ENCODE data around the gene BTBD3.

Gene BTBD3

DNA sequence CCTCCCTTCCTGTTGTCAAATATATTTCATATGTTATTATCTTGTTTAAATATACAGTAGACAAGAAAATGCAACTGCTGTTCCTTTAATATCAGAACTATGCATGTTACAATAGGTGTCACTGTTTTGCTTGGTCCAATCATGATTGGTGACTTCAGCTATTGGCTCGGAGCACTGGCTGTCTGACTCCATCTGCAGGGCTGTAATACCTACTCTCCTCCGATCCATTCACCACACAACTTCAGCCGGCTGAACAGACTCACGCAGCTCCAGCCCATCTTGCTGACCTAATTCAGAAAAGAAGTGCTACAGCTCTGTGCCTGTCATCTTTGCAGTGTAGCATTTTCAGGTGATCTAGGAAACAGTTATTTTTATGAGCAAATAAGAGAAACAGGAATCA lies at the start of gene BTBD3:
TSS of gene BTBD3 (plus strand) at position 231 of the 400 bp plus-strand sequence. CDS start 383 bp downstream, outside the sequence.
- peak; percentile 95 for DNase-seq

DNA sequence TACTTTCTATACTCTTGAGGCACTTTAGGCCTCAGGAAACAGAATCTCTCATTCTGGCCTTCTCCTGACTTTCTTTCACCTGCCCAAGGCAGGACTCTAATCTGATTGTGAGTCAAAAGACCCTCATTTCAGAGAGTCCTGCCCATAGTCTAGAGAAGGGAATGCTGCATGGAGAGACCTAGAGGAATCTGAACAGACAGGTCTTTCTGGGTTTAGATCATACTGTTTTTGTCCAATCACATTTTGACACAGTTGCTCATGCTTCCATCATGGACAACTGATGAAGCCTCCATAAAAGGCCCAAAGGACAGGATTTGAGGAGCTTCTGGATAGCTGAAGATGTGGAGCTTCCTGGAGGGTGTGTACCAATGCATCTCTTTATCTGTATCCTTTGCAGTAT lies 48.1 kb upstream of the BTBD3 start:
- no peak for DNase-seq

DNA sequence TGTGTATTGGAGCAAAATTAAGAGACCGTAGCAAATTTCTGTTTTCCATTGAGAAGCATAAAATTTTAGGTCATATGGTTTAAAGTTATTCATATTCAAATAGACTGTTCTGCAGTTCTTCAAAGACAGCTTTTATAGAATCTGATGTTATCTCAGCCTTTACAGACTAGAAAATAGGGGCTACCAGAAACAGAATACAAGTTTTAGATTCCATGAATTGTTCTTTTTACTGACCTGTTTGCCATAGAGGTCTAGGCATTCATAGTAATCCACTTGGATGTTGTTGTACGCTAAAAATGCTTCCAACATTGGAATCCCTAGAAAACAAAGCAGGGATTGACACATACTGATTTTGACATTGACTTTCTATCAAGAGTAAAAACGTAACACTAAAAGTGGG lies 47.3 kb upstream of the BTBD3 start:
- no peak for DNase-seq

DNA sequence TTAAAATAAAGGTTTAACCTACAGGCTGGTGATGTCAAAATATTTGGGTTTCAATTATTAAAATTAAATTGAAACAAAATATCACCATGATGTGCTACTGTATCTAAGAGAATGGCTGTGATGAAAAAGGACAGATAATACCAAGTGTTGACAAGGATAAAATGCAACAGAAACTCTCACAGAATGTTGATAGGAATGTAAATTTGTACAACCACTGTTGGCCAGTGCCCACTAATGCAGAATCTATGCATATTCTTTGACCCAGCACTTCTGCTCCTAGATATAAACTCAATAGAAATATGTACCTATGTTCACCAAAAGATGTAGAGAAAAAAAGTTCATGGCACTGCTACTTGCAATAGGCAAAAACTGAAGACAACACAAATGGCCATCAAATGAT lies 41.1 kb upstream of the BTBD3 start:
- no peak for DNase-seq

DNA sequence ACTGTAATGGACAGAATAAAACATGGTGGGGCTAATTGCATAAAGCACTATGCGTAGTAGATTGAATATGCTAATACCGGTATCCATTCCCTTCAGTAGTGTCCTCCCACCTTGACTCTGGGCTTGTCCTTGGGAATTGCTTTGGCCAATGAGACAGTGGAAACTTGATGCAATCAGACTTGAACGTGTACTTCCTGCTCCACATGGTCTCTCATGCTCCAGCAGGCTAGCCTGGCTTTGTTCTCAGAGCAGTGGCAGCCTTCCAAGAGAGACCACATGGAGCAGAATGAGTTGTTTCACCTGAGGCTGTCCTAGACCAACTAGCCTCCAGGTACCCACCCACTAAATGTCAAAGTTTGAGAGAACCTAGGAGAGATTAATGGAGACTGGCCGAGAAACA lies 37.0 kb upstream of the BTBD3 start:
- no peak for DNase-seq

DNA sequence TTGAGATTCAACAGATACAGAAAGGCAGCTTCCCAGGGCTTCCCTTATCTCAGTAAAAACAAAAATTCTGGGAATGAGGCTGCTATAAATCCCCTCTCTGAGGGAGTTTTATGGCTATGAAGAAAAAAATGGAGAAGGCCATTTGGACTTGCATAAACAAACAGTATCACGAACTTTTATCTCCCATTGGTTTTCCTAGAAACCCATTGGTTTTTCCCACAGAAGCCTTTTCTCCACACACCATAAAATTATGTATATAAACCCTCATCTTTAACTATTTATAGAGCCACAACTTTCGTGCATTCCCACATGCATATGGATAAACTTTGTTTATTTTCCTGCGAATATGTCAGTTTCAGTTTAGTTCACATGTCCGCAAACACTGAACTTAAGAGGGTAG lies 36.2 kb upstream of the BTBD3 start:
- DNase-seq: no peak

DNA sequence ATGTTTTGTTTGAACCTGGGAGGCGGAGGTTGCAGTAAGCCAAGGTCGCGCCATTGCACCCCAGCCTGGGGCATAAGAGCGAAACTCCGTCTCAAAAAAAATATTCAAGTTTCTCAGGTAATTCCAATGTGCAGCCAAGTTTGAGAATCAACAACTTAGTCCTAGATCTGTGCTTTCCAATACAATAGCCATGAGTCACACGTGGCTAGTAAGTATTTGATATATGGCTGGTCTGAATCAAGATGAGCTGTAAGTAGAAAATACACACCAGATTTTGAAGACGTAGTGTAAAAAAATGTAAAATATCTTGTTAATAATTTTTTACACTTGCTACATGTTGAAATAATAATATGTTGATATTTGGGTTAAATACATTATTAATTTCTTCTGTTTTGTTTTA lies 35.0 kb upstream of the BTBD3 start:
- DNase-seq: no peak

DNA sequence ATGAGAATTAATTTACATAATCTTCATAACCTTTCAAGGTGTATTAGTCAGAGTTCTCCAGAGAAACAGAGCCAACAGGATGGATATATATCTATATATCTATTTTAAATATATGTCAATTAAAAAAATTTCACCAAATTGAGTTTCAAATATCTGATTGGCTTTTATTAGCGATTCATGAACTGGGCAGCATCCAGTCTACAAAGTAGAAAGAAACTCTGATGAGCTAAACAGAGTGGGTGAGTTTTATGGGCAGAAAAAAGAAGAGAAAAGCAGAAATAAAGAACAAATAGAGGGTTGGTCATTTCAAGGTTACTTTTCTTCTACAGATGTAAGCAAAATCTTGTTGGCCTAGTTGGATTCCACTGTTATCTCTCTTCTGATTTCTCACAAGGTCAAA lies 29.0 kb upstream of the BTBD3 start:
- DNase-seq: no peak

DNA sequence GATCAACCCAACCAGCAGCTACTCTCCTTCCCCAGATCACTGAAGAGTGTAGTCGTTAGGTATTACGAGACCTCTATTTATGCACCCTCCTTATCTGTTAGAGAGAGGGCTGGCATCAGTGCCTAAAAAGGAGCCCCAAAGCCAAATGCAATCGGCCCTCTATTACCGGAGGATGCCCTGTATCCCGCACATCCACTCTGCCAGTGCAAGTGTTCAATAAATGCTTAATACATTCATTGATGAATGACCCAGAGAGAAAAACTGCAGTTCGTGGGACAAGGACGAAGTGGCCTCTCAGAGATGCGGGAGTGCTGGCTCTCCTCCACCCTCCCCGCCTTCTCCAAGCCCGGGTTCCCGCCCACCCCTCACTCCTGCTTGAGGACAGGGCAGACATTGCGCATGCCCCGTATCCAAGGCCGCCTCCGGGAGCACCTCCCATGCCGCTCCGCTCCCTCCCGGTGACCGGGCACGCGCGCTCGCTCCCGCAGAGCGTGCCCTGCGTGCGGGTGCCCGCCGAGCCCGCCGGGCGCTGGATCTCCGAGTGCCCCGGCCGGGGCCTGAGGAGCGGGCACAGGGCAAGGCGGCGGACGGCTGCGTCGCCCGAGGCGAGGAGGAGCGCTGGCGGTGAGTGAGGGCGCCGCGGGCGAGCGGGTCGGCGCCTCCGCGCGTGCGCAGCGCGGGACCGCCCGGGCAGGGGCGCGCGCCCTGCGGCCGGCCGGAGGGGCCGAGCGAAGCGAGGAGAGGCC lies 27.2 kb upstream of the BTBD3 start:
- peak; percentile 98 for DNase-seq

DNA sequence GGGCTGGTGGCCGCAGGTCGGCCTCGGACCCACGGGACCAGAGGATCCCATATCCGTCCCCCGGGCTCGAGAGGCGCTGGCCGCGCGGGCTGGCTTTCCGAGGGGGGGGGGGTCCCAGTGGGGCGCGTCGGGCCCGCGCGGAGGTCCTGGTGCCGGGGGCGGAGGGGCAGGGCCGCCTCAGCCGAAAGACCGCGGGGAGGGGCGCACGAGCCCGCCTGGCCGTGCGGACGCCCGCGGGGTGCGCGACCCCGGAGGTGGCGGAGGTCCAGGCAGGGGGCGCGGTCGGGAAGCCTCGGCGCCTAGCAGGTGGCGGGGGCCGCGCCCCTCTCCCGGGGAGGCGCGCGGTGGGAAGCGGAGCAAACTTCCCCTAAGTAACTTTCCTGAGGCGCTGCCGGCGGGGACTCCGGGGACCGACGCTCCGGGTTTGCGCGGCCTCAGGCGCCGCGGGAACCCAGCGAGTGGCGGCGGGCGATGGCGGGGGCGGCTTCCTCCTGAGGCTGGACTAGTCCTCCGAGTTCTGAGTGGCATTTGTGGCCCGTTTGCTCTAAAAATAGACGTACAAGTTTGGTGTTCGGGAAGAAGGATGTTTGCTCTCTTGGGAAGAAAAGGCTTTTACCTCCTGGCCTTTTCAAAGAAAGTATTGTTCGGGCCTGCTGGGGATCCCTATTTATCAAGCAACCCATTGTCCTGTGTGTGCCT lies 26.5 kb upstream of the BTBD3 start:
- DNase-seq: peak; percentile 69

DNA sequence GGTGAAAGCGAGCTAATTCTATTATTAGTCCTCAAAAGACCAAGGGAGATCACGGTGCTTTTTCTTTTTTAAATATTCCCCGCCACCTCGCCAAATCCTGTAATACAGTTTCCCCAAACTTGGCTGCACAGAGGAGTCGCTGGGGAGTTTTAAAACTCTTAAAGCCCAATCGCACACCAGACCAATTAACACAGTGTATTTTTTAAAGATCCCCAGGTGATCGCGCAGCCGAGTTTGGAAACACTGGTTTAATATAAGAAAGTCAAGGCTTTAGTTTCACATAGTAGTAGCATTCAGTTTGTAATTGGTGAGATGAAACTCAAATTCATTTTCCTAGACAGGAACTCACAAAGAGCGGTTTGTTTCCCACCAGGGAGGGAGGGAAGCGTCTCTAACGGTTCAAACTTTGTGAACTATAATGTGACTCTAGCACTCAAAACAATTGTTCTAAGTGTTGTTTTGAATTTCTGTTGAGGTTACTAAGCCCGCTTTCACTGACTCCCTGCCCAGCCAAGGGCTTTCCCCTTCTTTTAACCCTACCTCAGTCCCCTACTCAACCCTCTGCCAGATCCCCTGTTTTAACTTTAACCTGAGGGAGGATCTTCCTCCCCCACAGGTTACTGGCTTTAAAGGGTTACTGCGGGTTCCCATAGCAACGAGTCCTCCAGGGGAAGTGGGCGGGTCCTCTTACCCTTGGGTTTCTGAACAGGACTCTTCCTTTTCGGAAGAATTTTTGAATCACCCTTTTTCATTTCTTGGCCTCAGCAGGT lies 25.7 kb upstream of the BTBD3 start:
- DNase-seq: peak; percentile 97

DNA sequence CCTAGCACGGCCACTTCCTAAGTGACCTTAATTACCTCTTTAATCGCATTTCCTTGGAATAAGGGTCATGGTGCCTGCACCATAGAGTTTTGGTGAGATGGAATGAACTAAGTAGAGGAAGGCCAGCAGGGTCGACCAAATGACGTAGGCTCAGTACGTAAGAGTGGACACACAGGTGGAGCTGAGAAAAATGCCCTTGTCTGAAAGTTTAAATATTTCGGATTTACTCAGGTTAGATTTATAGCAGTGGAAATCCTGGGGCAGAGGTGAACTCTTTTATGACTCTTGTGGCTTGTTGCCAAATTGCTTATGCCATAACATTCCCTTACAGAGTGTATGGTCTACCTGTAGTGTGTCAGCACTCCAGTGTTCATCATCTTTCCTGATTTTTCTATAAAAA lies 23.6 kb upstream of the BTBD3 start:
- DNase-seq: peak; percentile 85

DNA sequence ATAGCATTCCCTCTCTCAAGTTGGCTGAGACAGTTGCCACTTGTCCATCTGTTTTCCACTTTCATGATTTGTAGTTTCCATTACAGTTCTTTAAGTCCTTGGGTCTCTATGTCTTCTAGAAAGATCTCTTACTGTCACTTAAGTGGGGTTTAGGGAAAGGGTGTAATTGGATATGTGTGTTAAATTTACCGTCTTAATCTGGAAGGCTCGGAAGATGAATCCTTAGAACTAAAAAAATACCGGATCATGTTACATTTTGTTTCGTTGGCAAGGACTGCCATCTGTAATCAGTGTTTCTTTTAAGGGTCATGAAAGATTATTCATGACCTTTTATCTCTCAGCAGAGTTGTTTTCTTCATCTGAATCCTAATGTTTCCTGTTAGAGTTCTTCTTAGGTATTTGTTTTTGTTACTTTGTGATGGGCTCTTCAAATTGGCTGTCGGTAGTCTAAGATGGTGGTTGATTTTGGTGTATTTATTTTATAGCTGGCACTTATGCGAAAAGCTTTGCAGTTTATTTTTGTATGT lies 21.8 kb upstream of the BTBD3 start:
- DNase-seq: peak; percentile 91

DNA sequence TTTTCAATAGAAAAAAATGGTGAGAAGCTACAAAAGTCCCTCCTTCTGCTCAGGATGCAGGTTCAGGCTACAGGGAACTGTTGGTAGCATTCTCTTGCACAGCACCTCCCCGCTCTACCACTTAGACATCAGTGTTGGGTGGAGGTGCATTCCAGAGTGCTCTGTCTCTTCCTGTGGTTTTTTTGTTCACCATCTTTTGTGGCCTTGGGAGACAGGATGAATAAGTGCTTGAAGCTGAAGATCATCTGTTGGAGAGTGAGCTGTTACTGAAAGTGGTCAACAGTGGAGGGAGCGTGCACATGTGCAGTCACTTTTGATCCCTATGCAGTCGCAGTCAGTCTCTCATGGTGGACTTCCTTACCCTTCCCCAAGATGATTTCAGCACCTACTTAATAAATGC lies 16.6 kb upstream of the BTBD3 start:
- DNase-seq: no peak

DNA sequence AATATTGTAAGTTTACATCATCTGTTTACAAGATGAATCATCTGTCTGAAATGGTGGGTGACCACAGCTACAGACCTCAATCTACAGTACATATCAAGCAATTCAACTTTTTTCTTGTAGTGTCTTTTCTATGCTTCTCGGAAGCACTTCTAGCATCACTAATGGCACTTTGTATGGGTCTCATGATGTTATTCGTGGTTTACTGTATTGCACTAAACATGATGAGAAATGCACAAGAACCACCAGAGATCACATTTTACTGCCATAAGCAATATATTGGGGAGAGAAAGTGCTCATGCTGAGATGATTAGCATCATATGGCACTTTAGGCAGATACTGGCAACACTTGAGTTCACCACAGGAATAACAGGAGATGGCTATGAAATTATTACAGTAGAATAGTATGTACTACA lies 15.4 kb upstream of the BTBD3 start:
- no peak for DNase-seq

DNA sequence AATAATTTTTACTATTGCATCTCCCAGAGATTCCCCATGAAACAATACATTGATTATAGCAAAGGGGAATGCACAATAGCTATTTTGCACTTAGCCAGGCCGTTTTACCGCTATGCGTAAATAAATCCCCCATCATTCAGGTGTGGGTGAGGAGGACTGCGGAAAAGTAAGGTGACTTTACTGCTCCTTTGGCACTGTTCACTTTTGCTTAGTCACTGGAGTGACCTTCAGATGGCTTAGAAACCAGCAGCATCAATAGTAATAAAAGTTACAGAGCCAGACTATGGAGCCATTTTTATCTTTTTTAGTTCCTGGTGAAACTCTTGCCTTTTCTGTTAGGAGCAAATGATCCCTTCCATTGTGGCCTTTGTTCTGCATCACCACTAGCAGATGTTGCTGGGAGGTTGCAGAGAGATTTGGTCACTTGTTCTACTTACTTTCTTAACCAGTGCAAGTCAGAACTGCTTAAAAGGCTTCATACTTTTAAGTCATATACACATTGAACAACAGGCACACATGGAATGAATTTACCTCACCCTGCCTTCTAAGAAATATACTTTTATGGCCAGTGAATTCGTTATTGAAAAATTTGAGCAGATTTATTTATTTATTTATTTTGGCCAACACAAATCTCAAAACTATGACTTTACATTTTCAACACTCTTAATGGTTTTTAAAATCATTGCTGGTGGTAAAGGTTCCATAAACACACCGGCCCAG lies 12.1 kb upstream of the BTBD3 start:
- DNase-seq: peak; percentile 24

DNA sequence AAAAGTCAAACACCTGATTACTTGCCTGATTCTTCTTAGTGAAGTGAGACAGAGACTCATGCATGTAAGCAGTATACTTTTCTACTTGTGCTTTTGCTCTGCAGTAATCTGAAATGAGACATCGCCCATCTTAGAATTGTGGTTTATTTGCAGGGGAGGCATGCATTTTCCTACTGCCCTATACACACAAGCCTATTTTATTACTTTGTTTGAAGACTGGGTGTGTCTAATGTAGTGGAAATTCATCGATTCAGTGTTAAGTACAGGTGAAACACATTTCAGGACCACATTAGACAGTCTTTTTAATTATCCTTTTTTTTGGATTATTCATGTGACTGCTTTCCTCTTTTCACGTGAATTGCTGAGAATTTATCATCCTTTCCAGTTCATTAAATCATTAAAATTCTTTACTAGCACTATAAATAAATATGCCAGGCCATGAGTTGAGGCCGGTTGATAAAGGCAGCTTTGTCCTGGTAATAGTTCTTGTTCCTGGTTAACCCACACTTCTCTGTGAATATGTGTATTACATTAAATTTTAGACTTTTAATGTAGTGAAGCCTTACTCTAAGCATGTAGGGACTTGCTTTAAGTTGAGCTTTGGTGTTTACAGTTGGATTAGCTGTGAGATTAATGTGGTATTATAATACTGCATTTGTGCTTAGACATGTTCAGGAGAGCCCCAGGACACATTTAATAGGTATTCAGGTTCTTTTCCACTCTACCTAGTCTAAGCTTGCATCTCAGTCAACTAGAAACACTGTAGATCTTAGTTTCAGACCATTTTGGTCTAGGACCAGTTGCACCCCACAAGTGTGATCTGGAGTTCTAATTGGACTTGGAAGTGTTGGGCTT lies 10.8 kb upstream of the BTBD3 start:
- peak; percentile 50 for DNase-seq

DNA sequence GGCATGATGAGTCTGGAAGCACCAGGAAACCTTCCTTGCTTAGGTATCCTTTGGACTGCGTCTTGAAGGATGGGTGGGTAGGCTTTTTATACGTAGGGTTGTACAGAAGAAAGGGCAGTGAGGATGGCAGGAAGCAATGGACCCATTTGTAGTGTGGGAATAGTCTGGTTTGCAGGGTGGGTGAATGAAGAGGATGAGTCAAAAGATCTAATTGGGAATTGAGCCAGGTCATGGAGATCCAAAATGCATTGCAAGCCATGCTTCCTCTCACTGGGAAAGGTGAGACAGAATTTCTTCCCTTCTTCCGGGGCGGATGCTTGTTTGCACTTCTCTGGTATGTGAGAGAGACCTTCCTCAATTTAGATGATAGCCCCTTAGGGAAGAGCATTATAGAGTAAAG lies 10.1 kb upstream of the BTBD3 start:
- DNase-seq: no peak

DNA sequence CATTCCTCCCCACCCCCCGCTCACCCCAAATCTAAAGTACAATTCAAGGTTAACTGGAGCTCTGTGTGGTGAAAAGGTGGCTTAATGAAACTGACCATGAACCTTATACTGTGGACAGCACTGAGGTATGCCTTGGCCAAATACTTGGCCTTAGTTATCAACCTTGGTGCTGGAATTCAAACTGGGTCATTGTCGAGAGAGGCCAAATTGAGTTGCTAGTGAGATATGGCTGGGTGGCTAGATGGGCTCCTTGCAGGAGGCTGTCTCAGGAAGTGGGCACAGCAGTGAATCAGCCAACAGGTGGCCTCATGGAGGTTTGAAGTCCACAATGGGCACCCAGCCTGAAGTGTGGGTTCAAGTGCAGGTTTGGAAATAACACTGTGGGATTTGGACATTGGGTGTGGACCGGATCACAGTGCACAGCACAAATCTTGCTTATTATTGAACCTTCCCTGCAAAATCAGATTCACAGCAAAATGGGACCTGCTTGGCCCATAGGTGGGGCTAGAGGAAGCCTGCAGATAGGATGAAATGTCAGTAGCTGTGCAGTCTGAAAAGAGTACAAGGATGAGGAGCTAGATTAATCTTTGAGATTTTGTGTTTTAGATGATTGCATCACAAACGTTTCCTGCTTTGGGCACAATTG lies 5.6 kb upstream of the BTBD3 start:
- DNase-seq: peak; percentile 58

DNA sequence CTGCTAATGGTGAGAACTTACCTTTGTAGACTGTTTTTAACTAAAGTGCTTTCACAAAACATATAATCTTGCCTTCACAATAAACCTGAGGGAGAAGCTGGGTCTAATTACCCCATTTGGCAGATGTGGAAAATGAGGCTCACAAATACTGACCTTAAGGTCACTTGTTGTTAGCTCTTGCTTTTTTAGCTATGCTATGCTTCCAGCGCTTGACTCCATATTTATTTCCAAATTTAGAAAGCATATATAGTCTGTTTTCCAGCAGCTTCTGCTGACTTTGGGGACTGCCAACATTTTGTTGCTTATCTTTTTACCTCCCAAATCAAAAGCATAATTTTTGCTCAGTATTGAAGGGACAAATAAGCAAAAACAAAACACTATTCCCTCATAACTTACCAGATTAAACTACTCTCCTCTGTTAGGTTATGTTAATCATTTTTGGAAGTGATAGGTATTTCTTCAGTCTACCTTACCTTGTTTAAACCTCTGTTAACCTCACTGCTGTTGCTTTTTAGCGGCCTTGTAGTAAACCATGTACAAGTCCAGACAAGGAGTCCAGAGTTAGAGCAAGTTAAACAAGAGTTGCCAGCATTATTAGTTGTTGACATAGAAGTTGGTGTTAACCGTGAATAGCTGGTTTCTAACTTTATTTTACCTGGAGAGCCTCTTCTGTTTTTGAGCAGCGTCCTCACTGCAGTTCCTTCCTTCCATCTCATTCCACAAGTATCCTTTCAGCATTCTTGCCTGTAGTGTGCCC lies 4.9 kb upstream of the BTBD3 start:
- DNase-seq: no peak

DNA sequence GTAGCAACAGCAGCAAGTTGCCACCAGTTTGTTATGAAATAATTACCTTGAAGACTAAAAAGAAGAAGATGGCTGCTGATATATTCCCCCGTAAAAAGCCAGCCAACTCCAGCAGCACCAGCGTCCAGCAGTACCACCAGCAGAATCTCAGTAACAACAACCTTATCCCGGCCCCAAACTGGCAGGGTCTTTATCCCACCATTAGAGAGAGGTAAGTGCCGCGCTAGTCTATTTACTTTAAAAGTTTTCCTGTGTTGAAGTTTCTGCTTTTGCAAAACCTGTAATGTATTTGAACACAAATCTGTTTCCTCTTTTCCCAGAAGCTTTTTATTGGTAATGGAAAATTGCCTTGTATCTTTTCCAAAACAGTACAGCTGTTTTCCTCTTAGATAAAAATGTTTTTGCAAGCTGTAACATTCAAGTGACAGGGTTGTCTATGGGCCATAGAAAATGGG lies 725 bp downstream of the BTBD3 start:
- peak; percentile 47 for DNase-seq
